OCI-LY1 (cell line): ENCODE measurements around the gene SFI1.

Source experiments
- CTCF ChIP-seq: fragments of 200-600 bp; sonication (generic), shearing (Covaris generic); IDR thresholded peaks from 2 replicates; pipeline ENCODE4 v1.5.1; 2017; ENCODE audit warnings: mild to moderate bottlenecking, antibody characterized with exemption, low read length, moderate library complexity, mixed read lengths
- EZH2 ChIP-seq: fragments of 200-600 bp; sonication (generic), shearing (Covaris generic); IDR thresholded peaks from 2 replicates; pipeline ENCODE4 v1.8.0; 2017; ENCODE audit warnings: borderline replicate concordance, mixed run types, mild to moderate bottlenecking, antibody characterized with exemption, low read length, moderate library complexity, mixed read lengths

- TF ChIP-seq CTCF (no peak), EZH2 (no peak)
These were observed 6.5 kb upstream of the SFI1 start, which contains the start of gene EIF4ENIF1 for GRCh38 chr22:31489632-31490495.
